GM18499 (cell line): ENCODE data around the gene RABEP2.
"Not testable (repeated sequence)": the region's sequence is repeated elsewhere in the genome, so short reads cannot be mapped to it uniquely, and the experiment has no call there.

Experiments used
- ATAC-seq: cut with Tn5 transposase; IDR thresholded peaks from one replicate; pipeline ENCODE4 v1.9.1; 2021; ENCODE audit warnings: moderate number of reproducible peaks; ENCODE audit not compliant: insufficient read depth, unreplicated experiment

RABEP2 gene

DNA sequence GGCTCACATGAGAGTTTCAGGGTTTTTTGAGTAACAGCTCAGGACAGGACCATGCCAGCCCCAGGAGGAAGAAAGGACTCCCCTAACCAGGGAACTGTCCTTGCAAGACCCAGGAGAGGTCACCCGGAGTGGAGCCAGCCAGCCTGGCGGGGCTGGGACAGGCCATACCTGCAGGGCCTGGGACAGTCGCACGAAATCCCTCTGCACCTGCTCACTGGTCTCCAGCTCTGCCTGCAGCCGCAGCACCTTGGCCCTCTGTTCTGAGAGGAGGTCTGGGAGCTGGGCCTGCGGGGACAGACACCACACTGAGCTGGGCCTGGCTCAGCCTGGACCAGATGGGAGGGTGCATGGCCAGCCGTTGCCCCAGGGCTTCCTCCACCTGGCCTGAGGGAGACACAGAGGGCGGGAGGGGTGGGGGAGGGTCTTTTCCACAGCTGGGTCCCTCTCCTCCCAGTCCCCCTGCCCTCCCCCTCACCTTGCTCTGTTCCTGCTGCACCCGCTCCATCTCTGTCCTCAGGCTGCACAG lies 19.7 kb downstream of the RABEP2 start:
- no peak for ATAC-seq

DNA sequence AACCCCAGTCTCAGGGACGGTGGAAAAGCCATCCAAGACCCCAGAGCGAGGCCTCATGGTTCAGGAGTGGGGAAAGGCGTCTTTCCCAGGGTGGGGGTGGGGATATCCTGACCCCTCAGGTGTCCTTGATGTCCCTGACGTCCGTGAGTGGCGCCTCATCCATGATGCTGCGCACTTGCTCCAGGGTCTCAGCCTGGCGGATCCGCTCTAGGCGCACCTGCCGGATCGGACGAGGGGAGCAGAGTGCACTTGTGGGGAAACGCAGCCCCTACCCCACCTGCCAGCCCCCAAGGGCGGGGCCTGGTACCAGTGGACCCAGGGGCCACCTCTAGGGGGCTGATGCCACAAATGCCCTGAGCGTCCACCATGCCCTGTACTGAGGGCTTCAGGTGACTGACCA lies 20.2 kb downstream of the RABEP2 start:
- no peak for ATAC-seq

DNA sequence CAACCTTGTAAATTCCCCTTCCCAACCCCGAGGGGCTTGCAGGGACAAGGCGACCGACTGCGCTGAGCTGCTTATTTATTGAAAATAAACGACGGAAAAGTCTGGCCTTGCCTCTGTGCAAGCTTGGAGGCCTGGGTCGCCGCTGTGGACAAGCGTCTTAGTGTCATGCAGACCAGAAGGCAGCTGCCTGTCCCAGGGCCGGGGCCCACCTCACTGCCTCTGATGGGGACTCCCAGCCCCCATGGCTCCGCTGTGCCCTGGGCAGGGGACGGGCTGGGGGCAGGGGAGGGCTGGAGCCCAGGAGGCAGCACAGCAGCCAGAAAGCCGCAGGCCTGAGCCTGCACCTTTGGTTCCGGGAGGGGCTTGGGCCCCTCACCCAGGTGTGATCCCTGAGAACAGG lies 20.7 kb downstream of the RABEP2 start:
- no peak for ATAC-seq

DNA sequence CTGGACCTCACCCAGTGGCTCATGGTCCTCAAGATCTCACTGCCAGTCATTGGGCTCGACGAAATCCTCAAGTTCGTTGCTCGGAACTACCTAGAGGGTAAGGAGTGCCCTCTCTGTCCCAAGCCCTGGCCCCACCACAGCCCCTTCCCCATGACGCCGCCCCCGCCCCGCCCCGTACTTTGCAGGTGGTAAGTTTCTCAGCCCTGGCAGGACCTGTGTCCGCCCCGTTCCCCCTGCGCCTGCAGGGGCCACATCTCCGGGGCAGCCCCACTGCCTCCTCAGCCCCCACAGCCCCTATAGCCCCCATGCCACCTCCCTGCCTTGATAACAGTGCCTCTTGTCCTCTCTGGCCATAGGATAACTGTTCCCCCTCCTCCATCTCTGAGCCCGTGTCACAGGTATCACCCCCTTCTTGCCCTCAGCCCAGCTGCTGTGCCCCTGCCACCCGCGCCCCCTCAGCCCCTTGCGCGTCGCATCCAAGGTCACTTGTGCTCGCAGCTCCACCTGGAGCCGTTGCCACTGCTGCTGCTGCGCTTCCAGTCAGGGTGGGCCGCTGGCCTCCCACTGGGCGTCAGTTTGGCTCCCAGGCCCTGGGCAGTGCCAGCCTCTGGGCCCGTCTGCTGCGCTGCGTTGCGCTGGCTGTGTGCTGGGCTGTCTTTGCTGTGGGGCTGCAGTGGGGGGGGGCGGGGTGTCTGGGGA lies 21.5 kb downstream of the RABEP2 start:
- no peak for ATAC-seq

DNA sequence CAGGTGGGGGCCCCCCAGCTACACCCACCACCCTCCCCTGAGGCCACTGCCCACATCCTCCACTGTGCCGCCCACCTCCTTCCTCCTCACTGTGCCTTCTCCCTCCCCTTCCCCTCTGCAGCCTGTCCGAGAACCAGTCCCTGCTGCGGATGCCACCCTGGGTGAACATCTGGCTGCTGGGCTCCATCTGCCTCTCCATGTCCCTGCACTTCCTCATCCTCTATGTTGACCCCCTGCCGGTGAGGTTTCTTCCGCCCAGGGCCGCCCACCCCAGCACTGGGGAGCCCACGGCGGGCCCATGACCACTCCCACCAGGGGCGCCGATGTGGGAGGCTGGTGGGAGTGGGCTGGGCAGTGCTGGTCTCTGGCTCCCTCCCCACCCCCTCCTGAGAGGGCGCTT lies 22.1 kb downstream of the RABEP2 start:
- no peak for ATAC-seq

DNA sequence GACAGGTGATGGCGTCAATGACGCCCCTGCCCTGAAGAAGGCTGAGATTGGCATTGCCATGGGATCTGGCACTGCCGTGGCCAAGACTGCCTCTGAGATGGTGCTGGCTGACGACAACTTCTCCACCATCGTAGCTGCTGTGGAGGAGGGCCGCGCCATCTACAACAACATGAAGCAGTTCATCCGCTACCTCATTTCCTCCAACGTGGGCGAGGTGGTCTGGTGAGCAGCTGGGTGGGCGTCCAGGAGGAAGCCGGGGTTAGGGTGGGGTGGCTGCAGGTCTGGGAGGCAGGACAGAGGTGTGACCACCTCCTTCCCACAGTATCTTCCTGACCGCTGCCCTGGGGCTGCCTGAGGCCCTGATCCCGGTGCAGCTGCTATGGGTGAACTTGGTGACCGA lies 23.2 kb downstream of the RABEP2 start:
- no peak for ATAC-seq

DNA sequence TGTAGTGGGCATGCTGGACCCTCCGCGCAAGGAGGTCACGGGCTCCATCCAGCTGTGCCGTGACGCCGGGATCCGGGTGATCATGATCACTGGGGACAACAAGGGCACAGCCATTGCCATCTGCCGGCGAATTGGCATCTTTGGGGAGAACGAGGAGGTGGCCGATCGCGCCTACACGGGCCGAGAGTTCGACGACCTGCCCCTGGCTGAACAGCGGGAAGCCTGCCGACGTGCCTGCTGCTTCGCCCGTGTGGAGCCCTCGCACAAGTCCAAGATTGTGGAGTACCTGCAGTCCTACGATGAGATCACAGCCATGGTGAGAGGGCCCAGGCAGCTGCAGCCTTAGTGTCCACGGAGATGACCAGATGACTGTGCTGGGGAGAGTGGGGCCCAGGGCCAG lies 24.4 kb downstream of the RABEP2 start:
- no peak for ATAC-seq

DNA sequence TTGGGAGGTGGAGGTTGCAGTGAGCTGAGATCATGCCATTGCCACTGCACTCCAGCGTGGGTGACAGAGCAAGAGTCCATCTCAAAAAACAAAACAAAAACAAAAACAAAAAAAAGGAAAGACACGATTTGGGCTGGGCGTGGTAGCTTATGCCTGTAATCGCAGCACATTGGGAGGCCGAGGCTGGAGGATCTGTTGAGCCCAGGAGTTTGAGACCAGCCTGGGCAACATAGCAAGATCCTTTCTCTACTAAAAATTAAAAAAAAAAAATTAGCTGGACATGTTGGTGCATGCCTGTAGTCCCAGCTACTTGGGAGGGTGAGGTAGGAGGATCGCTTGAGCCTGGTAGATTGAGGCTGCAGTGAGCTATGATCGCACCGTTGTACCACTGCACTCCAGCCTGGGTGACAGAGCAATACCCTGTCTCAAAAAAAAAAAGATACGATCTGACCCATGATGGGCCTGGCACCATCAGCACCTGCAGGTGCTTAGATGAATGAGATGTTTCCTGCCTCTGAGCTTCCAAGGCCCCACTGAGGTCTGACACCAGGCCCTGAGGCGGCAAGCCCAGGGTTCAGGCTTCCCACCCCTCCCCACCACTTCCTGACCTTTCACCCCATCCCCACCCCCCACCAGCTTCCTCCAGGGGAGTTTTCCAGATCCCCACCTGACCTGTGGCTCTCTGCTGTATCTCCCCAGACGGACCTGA lies 25.0 kb downstream of the RABEP2 start:
- no peak for ATAC-seq

DNA sequence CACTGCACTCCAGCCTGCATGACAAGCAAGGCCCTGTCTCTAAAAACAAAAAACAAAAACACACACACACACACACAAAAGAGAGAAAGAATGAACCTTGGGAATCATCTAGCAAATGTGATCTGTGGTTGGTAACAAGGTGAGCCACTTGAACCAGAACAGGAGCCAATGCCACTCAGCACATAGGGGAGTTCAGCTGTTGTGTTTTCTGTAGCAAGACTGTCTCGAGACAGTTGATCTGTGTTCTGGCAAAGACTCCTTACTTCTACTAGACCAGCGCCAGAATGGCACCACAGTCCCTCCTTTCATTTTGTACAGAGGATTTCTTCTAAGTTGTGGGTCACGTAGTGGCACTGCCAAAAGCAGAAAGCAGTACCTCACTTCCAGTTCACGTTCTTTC lies 26.1 kb downstream of the RABEP2 start:
- no peak for ATAC-seq

DNA sequence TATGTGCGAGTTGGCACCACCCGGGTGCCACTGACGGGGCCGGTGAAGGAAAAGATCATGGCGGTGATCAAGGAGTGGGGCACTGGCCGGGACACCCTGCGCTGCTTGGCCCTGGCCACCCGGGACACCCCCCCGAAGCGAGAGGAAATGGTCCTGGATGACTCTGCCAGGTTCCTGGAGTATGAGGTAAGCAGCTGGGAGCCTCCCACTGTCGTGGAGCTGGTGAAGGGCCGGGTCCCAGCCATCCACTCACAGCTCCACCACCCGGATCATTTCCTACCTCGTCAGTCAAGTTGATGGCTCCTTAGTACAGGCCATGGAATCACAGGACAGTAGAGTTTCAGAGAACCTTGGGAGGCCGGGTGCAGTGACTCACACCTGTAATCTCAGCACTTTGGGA lies 26.8 kb downstream of the RABEP2 start:
- ATAC-seq: no peak

DNA sequence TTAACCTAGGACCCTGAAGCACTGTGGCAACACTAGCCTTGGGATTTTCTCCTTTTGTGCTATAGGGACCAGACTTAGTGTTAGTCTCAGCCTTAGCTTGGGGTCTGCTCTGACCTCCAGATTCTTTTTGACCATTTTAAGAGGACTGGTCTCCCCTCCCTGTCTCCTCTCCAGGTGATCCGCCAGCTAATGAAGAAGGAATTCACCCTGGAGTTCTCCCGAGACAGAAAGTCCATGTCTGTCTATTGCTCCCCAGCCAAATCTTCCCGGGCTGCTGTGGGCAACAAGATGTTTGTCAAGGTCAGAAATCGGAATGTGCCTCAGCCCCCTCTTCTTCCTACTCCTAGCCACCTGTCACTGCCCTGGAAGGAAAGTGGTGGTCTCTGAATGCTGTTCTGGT lies 27.2 kb downstream of the RABEP2 start:
- ATAC-seq: no peak

DNA sequence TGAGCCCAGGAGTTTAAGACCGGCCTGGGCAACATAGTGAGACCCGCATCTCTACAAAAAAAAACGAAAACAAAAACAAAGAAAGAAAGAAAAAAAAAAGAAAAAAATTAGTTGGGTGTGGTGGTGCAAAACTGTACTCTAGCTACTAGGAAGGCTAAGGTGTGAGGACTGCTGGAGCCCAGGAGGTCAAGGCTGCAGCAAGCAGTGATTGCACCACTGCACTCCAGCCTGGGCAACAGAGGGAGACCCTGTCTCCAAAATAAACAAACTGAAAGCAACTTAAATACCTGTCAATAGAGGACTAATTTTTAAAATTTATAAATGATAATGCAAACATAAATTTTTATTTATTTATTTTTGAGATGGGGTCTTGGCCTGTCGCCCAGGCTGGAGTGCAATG lies 29.4 kb downstream of the RABEP2 start:
- ATAC-seq: no peak

DNA sequence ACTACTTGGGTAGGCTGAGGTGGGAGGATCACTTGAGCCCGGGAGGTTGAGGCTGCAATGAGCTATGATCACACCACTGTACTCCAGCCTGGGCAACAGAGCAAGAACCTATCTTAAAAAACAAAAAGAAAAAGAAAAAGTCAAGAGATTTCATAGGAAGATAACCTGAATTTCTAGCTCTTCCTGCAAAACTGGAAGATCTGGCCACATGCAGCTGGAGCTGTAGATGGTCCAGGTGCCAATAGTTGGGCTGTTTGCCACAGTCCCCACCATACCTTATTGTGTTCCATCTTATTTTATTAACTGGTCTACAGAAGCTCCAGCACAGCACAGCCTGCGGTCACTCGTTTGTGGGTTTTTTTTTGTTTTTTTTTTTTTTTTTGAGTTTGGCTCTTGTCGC lies 31.7 kb downstream of the RABEP2 start:
- no peak for ATAC-seq

DNA sequence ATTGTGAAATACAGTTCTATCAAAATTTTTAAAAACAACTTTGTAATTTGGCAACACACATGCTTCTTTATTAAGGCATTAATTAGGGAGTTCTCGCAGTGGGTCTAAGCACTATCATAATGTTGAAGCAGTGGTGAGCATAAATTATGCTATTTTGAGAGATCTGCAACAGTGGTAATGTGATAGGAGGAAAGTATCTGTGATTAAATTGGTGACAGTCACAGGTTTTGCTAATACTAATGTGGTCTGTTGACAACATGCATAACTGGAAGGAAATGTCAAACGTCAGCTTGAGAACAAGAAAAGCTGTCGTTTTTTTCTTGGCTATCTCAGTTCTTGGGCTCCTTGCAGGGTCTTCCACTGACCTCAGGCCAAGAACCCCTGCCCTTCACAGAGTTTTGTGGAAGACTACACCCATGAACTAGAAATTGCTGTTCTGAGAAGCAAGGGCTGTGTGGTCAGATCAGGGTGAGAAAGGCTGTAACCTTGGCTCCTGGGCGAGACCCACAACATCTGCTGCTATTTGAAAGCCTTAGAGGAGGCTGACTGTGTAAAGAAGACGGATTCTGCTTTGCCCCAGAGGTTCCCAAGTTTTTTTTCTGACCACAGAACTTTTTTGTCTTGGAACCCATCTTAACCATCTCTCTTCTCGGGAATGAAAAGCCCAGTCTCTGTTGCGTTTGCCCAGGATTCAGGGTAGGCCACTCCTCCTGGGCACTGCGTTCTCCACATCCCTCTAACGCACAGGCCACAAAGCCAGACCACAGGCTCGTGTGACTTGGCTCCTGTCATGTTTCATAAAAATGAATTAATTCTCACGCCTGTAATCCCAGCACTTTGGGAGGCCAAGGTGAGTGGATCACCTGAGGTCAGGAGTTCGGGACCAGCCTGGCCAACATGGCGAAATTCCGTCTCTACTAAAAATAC lies 32.8 kb downstream of the RABEP2 start:
- no peak for ATAC-seq

DNA sequence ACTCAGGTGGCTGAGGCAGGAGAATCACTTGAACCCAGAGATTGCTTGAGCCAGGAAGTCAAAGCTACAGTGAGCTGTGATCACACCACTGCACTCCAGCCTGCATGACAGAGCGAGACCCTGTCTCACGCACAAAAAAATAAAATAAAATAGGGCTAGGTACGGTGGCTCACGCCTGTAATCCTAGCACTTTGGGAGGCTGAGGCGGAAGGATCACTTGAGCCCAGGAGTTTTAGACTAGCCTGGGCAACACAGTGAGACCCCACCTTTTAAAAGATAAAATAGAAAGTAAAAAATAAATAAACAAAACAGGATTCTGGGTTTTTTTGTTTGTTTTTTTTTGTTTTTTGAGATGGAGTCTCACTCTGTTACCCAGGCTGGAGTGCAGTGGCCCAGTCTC lies 34.7 kb downstream of the RABEP2 start:
- ATAC-seq: not testable (repeated sequence)

DNA sequence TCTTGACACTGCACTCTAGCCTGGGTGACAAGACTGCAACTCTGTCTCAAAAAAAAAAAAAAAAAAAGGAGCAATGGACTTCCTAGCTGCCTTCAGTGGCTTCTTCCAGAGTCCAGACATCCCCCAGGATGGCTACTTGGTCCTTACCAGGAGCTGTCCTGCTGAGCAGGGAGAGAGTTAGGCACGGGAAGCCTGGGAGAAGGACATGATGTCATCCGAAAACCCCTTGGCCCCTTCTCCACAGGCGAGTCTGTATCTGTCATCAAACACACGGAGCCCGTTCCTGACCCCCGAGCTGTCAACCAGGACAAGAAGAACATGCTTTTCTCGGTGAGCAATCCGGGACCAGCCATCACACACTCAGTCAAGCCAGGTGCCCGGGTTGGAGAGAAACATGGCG lies 38.1 kb downstream of the RABEP2 start:
- ATAC-seq: no peak

DNA sequence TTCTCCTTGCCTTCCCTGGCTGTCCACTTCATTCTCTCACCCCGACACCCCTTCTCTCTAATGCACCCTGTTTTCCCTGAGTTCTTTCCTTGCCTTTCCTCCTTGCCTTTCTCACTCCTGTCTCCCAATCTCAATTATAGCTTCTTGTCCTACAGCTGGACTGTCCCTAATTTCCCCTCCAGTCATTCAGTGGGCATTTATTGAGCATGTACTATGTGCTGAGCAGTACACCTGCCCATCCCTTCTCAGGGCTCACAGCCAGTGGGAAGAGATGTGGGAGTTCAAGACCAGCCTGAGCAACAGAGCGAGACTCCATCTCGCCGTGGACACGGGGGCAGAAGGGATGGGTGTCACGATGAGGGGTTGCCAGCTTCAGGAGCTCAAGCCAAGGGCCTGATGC lies 41.0 kb downstream of the RABEP2 start:
- no peak for ATAC-seq

DNA sequence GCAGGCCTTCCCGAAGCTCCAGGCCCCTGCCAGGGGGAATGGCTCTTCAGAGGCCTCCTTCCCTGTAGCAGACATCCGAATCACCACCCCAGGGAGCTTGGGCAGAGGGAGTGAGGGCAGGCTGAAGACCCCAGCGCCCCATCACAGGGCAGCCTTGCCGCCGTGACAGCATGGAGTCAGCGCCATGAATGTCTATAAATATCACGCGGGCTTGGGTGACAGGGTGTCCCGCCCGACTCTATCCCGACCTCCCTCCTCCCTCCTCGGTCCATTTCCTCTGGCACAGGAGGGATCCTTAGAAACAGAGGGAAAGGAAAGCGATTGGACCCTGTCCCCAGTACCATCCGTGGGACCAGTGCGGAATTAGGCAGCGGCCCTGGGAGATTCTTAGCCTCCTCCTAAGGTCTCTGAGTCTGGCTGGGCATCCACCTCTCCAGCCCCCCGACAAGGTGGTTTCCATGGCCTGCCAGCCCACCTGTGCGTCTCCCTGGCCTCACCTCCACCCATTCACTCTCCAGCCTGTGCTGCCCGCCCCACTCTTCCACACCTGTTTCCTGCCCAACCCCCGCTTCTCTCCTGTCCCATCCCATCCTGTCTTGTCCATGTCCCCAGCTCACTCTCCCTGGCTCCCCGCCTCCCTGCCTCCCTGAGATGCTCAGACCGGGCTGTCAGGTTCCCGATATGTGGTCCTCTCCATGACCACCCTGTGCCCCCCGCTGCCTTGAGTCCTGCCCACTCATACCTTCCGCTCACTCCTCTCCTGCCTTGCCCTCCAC lies 41.6 kb downstream of the RABEP2 start:
- no peak for ATAC-seq

DNA sequence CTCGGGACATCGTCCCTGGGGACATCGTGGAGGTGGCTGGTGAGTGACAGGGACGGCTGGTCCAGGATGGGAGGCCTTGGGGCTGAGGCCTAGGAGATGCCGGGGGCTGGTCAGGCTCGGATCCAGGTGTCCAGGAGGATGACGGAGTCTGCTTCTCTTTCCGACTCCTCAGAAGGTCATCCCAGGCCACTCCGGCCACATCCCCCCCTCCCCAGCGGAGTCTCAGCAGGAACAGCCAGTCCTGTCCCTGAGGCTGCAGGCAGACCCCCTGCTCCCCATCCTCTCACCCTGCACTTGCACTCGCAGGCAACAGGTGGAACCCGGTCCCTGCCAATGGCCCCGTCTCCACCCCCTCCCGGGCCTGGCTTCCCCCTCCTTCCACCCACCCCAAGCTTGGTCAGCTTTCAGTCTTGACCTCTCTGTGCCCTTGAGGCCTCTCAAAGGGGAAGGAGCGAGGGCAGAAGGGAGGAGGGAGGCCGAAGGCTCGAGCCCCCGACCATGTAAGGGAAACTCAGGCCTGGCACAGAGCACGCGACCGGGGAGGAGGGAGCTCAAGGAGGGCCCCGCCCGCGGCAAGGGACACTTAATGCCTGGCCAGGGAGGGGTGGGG lies 42.4 kb downstream of the RABEP2 start:
- ATAC-seq: no peak

DNA sequence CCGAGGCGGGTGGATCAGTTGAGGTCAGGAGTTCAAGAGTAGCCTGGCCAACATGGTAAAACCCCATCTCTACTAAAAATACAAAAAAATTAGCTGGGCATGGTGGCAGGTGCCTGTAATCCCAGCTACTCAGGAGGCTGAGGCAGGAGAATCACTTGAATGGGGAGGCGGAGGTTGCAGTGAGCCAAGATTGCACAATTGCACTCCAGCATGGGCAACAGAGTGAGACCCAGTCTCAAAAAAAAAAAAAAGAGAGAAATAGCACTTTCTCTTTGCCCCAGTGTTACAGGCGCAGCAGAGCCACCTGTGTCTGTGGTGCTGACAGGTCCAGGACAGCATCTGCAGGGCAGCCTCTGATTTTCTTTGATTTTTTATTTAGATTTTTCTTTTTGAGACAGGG lies 43.5 kb downstream of the RABEP2 start:
- ATAC-seq: not testable (repeated sequence)
